GM21737 (cell line): ENCODE measurements around the gene ACOT12.
"Not testable (repeated sequence)": the region's sequence is repeated elsewhere in the genome, so short reads cannot be mapped to it uniquely, and the experiment has no call there.

Experiments used
- ATAC-seq: cut with Tn5 transposase; IDR thresholded peaks from one replicate; pipeline ENCODE4 v1.9.1; 2021; ENCODE audit warnings: mild to moderate bottlenecking, moderate library complexity; ENCODE audit not compliant: unreplicated experiment

Gene ACOT12

DNA sequence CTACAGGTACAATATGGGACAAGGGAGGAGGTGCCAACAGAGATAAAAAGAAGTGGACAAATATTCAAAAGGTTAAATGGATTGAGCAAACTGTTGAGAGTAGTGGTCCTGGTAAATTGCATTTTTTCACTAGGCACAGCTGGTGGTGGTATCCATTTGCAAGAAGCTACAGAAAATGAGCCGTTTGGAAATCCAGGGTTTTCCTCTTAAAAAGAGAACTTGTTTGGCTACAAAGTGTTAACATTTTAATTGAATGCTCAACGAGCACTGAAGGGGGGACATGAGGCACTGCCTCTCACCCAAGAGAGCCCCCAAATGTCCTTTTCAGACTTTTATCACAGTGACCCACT lies 93.0 kb downstream of the ACOT12 start:
- ATAC-seq = no peak

DNA sequence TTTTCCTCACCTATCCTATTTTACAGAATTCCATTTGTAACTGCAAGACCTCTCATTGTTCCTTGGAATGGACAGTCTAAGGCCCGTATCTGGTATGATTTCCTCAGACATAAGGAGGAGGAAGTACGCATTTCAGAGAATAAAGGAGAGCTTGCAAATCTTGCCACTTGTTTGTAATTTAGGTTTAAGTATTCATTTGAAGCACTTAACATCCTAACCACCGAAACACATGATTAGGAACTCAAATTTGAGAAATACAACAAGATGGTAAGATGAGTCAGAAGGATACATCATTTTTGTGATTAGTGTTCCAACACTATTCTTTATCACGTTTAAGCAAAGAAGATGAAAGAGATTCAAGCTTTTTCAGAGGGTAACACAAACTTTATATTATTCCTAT lies 96.4 kb downstream of the ACOT12 start:
- ATAC-seq = no peak

DNA sequence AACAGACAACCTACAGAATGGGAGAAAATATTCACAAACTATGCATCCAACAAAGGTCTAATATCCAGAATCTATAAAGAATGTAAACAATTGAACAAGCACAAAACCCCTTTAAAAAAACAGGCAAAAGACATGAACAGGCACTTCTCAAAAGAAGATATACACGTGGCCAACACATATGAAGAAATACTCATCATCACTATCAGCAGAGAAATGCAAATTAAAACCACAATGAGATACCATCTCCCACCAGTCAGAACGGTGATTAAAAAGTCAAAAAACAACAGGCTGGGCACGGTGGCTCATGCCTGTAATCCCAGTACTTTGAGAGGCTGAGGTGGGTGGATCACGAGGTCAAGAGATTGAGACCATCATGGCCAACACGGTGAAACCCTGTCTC lies 99.9 kb downstream of the ACOT12 start:
- ATAC-seq = not testable (repeated sequence)

- ATAC-seq = no peak
Measured at GRCh38 chr5:81292130-81292529, 101.8 kb downstream of the ACOT12 start.

DNA sequence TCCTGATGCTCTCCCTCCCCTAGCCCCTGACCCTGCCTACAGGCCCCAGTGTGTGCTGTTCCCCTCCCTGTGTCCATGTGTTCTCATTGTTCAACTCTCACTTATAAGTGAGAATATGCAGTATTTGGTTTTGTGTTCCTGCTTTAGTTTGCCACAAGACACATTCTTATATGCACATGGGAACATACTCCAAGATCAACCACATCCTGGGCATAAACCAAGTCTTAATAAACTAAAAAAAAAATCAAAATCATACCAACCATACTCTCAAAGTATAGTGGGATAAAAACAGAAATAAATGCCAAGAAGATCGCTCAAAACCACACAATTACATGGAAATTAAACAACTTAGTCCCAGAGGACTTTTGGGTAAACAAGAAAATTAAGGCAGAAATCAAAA lies 103.8 kb downstream of the ACOT12 start:
- ATAC-seq = no peak

- ATAC-seq = no peak
Measured at GRCh38 chr5:81288021-81288433, 105.9 kb downstream of the ACOT12 start.

GRCh38 chr5:81286059-81286617 lies 107.8 kb downstream of the ACOT12 start:
- ATAC-seq = no peak

DNA sequence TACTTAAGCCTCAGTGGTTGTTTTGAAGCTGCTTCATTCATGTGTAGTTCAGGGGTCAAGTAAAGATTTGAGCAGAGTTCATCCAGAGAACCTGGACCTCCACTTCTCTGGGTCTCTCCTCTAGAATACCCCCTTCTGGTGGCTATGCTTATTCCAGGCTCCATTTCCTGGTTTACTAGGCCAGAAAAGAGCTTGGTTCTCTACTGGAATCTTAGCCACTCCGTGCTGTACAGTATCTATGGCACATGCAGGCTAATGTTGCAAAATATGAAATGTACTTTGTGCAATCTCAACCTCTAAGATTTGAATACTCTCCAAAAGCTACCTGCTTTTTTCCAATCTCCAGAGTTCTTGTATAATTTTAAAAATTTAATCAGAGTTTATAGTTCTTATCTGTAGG lies 110.0 kb downstream of the ACOT12 start:
- no peak for ATAC-seq
